Stomach (tissue), 4 donors: ENCODE measurements around the gene ERC1.

ENCODE experiments used
- CTCF ChIP-seq, 7 experiments: fragments of 450-650 bp in 4 of 7; fragments of 200-600 bp in 3 of 7; sonication (generic) in 3 of 7; IDR thresholded peaks; one replicate each; pipeline ENCODE4 v1.5.1; 2016 to 2019; ENCODE audit warnings: antibody characterized with exemption in 7 of 7, control low read depth in 2 of 7, mild to moderate bottlenecking in 1 of 7
- EP300 ChIP-seq: sonication (generic); formaldehyde crosslinking; IDR thresholded peaks from one replicate; pipeline ENCODE4 v1.6.1; 2017; ENCODE audit warnings: antibody characterized with exemption
- POLR2A ChIP-seq, 4 donors: fragments of 450-650 bp; IDR thresholded peaks; one replicate each; pipeline ENCODE4 v1.6.1; 2016; ENCODE audit warnings: antibody characterized with exemption in 4 of 4, control low read depth in 2 of 4, mild to moderate bottlenecking in 1 of 4, moderate library complexity in 1 of 4
- POLR2AphosphoS5 ChIP-seq, 3 donors: sonication (generic); formaldehyde crosslinking; IDR thresholded peaks; one replicate each; pipeline ENCODE4 v1.6.1; 2016; ENCODE audit warnings: antibody characterized with exemption in 3 of 3

DNA sequence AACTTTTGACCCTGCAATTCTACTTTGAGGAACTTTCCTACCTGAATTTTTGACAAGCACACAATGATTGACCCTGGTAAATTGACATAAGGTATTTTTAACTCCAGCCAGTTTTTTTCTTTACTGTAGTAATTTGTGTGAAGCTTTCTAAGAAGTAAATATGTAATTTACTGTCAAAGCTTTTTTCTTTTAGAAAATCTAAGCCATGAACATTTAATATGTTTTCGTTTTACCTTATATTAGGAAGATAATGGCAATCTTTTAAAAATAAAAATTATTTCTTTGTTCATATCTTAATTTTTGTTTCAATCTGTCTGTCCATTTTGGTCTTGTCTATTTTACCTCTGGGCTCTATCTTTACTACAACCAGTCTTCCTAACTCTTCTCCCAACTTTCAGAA lies 323.5 kb downstream of the ERC1 start:
- TF ChIP-seq POLR2A (IDR thresholded peaks at IDR 0.05) (no peak), CTCF (IDR thresholded peaks at IDR 0.05) (no peak), EP300 (no peak), POLR2AphosphoS5 (IDR thresholded peaks at IDR 0.05) (no peak)
